Measurements from ENCODE around the gene PNPLA3.

The PNPLA3 gene

GRCh38 chr22:43968614-43969013, 45.0 kb downstream of the PNPLA3 start:
- no peak for DNase-seq

- no peak for DNase-seq
Observed at GRCh38 chr22:43969021-43969878, 45.6 kb downstream of the PNPLA3 start.

- DNase-seq: no peak
Observed at GRCh38 chr22:43969989-43970755, 46.6 kb downstream of the PNPLA3 start.

GRCh38 chr22:43971112-43971511, 47.5 kb downstream of the PNPLA3 start:
- DNase-seq: no peak

- no peak for DNase-seq
Observed at GRCh38 chr22:43972931-43973462, 49.4 kb downstream of the PNPLA3 start.

GRCh38 chr22:43974028-43974545, 50.5 kb downstream of the PNPLA3 start:
- DNase-seq: no peak

- DNase-seq: no peak
Observed at GRCh38 chr22:43975041-43975440, 51.4 kb downstream of the PNPLA3 start.

- DNase-seq: no peak
Observed at GRCh38 chr22:43976861-43977795, 53.5 kb downstream of the PNPLA3 start.

GRCh38 chr22:43978558-43978957, 55.0 kb downstream of the PNPLA3 start:
- DNase-seq: no peak

- DNase-seq: no peak
Observed at GRCh38 chr22:43980579-43980978, 57.0 kb downstream of the PNPLA3 start.

- no peak for DNase-seq
Observed at GRCh38 chr22:43980996-43981395, 57.4 kb downstream of the PNPLA3 start.

GRCh38 chr22:43983808-43984207, 60.2 kb downstream of the PNPLA3 start:
- no peak for DNase-seq

GRCh38 chr22:43985532-43985931, 61.9 kb downstream of the PNPLA3 start:
- DNase-seq: peak in 1 of 2 donors; percentile 17

- DNase-seq: no peak
Observed at GRCh38 chr22:43988116-43988820, 64.7 kb downstream of the PNPLA3 start.

GRCh38 chr22:43988960-43989359, 65.4 kb downstream of the PNPLA3 start:
- no peak for DNase-seq

GRCh38 chr22:43990044-43990443, 66.4 kb downstream of the PNPLA3 start:
- DNase-seq: no peak

GRCh38 chr22:43991316-43992020, 67.9 kb downstream of the PNPLA3 start:
- DNase-seq: no peak

GRCh38 chr22:43992331-43992821, 68.8 kb downstream of the PNPLA3 start:
- DNase-seq: no peak

GRCh38 chr22:43993072-43993760, 69.6 kb downstream of the PNPLA3 start:
- peak in 1 of 2 donors; percentile 34 for DNase-seq

- no peak for DNase-seq
Observed at GRCh38 chr22:43994006-43994405, 70.4 kb downstream of the PNPLA3 start.
